Suppressor macrophage (primary cell): ENCODE data around the gene SCD5.

Experiments
- DNase-seq, 4 experiments: peaks; one replicate each; pipeline ENCODE4 v3.0.0-alpha.2; 2020 to 2022

Gene SCD5

DNA sequence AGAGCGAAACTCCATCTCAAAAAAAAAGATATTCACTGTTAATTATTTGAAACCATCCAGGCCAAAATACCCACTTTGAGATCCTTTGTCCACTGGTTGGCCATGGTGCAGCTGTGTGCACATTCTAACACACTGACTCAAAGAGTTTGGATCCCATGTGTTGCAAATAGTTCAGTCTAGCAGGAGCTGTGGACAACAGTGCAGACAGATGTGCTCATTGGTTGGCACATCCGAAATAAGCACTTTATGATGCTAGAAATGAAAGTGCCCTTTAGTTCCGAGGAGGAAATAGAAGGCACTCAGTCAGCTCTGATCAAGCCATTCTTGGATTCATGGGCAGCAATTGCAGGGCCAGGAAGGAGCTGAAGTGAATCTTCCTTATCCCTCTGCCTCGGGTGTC lies 173.8 kb downstream of the SCD5 start:
- DNase-seq = no peak

DNA sequence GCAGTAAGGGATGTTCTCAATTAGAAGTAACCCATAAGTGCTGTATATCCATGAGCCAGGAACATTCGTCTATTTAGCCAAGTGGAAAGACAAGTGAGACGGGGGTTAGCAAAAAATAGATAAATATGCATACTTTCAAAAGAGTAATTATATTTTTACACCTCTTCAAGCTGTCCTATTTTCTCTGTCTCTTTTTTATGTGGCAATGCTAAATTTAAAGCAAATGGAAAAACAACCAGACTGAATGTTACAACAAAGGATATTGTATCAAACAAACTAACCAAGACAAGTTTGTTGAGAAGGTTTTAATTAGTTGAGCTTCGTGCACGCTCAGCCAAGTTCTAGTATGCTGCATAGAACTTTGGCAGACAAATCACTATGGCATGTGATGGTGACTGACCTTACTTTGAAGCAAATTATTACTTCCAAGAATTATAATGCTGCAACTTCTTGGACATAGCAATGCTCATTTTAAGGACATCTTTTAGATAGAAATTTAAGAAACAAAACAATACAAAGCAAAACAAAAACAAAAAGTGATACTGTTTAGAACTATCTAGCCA lies 175.4 kb downstream of the SCD5 start:
- no peak for DNase-seq

DNA sequence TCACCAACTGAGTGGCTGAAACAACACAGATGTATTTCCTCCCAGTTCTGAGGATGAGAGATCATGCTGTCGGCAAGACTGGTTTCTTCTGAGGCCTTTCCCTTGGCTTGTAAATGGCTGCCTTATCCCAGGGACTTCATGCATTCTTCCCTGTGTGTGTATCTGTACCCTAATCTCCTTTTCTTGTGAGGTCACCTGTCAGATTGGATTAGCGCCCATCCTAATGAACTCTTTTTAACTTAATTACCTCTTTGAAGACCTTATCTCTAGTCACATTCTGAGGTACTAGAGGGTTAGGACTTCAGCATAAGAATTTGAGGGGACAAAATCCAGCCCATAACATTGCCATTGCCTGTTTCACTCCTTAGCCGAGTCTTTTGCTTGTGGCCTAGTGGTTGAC lies 177.3 kb downstream of the SCD5 start:
- no peak for DNase-seq

DNA sequence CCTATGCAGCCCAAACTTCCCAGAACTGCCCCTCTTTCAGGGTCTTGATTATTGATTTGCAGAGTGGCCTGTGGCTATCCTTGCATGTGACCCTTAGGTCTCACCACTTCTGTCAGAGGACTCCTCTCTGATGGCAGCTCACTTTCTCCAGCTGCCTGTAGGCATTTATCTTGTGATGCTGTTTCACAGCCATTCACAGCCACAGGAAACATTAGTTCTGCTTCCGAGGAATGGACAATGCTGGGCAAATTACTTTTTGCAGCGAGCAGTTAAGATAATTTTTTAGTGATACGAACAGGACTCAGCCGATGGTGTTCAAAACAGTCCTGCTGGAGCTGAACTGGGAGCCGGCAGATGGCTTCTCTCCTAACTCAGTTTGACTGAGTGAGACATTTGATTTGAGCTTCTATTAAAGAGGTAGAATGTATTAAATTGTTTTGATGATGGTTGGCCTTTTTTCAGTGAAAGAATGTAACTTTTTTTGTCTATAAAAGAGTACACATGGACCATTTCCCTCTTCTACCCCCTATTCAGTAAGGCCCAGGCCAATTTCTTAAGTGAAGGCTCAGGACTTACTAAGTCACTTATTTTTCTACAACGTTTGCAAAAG lies 178.4 kb downstream of the SCD5 start:
- DNase-seq = no peak

DNA sequence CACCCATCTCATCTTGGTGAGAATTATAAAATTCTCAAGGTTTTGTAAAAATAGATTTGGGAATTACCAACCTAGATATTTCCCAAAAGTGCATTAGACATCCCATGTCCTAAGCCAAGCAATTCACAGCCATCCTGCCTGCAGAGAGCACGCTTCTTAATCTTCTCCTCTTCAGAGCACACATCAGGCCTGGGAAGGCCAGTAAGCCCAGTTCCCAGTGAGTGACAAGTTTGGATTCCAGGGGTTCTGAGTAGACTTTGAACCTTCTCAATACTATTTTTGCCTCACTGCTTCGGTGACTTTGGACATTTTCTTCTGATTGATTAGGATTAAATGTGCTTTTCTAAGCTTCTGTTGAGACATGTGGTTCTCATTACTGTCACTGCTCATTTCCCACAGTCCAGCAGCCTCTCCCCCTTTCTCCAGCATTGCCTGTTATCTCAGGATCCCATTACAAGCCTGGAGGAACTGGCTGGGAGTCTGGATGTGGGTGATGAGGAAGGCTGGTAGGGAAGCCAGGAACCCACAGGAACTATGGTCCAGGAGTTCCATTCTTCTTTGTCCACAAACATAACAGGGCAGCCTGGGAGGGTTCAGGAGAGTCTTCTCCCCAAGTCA lies 180.4 kb downstream of the SCD5 start:
- DNase-seq = no peak

DNA sequence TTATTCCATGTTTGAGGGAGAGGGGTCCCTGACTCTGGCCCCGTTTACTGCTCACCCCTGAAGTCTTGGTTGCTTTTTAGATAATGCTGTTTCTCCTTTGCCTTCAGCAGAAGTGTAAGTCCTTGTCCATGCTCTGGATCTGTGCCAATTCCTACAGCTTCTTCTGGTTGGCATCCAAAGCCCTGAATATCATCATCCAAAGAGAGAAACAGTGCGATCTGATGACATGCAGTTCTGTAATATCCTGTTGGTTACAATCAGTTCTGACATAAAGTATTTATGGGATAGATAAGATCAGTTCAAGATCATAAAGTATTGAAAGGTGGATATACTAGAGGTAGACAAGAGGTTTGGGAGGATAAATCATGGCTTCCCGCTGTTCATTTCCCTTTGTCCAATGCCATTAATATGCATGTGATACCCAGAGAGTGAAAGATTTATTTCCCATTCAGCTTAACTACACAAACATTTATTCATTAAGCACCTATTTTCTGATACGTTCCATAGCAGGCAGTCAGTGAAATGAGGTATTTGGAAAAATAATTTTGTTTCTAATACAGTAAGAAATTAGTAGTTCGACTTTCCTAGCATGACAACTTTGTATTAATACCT lies 183.7 kb downstream of the SCD5 start:
- DNase-seq = no peak

DNA sequence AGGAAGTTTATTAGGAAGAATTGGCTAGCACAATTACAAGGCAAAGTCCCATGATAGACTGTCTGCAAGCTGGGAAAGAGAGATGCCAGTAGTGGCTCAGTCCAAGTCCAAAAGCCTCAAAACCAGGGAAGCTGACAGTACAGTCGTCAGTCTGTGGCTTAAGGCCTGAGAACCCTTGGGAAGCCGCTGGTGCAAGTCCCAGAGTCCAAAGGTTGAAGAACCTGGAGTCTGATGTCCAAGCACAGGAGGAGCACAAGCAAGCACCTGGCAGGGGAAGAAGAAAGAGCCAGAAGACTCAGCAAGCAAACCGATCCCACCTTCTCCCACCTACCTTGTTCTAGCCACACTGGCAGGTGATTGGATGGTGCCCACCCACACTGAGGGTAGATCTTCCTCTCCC lies 185.5 kb downstream of the SCD5 start:
- no peak for DNase-seq

DNA sequence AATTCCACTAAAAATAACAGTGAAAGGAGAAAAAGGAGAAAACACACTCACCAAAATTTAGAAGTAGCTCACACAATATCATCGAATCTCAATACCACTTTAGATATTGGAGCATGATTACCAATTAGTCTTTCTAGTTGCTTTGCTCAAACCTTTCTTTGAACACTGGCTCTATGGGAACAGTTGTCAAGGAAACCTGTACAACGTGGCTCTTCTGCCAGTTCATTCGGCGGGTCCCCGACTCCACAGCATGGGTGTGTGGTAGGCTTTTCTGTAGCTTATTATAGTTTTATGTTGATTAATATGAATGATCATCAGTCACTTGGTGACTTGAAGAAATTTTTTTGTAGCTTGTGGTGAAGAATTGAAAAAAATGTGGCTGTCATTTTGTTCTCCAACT lies 186.6 kb downstream of the SCD5 start:
- no peak for DNase-seq

DNA sequence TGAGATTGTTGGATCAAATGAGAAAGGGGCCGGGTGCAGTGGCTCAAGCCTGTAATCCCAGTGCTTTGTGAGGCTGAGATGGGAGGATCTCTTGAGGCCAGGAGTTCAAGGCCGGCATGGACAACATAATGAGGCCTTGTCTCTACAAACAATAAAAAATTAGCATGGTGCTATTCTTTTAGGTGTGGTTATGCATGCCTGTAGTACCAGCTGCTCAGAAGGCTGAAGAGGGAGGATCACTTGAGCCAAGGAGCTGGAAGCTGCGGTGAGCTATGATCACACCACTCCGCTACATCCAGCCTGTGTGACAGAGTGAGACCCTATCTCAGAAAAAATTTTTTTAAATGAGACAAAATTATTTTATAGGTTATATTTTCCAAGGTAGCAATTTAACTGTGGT lies 187.1 kb downstream of the SCD5 start:
- DNase-seq = no peak

DNA sequence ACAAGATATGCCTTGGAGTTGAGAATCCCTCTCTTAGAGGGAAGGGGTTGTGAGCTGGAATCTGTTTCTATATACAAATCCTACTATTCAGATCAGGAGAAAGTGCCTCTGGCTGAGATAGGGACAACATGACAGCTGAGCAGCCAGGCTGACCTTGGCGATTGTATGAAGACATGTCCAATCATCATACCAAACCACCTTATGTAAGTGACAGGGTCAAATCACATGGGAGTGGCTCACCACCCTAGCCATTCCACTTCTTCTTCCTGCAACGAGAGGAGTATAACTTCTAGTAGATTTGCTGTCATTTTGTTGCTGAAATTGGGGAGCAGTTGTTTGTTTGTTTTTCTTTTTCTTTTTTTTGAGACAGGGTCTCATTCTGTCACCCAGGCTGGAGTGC lies 188.6 kb downstream of the SCD5 start:
- peak; percentile 23 to 57 (median 43) for DNase-seq

DNA sequence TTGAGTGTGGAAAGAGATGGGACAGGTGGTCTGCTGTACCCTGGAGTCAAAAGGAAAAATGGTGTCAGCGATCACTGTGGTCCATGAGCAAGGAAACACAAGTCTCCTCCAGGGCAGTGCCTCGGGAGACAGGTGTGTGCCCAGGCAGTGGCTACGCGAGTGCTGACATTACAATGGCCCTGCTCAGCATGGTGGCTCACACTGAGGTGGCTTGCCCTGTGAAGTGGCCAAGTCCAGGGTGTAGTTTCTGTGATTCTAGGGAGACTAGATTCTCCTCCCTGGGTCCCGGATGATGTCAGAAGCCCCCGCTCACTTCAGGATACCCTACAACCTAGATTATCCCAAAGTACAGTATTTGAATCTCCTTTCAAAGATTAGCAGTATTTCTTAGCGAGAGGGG lies 192.0 kb downstream of the SCD5 start:
- no peak for DNase-seq

DNA sequence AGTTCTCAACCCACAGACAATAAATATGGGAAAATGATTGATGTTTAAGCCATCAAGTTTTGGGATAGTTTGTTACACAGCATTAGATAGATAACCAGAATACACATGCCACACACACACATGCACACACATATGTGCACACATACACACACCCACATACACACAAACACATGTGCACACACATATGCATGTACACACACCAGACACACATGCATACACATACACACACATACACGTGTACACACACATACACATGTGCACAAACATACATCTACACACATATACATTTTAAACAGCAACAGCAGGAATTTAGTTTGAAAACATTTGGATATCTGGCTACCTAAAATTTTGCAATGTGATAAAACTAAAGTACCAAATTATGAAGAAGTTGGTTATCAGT lies 194.1 kb downstream of the SCD5 start:
- no peak for DNase-seq

DNA sequence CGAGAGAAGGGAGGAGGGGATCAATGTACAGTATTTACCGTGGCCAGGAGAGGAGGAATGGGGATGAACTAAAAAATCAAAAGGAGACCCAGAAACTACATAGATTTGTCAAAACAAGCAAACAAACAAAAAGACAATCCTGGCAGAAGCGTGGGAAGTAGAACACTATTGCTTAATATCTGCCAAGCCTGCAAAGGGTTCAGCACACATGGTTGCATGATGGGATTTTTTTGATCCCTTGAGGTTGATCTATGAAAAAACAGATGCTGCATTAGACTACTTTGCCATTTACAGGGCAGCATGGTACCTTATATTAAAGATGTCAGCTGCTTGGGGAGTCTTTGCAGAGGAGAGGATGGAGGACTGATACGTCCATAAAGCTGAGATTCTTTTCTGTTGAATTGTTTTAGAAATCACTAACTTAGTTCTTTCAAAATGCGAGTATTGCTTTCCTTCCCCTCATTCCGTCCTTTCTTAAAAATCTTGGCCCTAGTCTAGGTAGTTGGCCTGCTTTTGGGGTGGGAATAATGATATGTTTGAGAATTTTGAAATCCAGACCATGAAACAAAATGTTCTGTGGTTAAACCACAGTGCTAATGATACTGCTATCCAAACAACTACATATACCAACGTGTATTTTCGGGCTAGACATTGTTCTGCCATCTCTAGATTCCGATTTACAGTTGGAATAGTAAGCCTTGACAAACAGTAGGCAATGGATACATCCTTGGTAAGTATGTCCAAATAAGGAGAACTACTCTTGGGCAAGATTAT lies 197.2 kb downstream of the SCD5 start:
- DNase-seq = peak; percentile 7 to 32 (median 22)

DNA sequence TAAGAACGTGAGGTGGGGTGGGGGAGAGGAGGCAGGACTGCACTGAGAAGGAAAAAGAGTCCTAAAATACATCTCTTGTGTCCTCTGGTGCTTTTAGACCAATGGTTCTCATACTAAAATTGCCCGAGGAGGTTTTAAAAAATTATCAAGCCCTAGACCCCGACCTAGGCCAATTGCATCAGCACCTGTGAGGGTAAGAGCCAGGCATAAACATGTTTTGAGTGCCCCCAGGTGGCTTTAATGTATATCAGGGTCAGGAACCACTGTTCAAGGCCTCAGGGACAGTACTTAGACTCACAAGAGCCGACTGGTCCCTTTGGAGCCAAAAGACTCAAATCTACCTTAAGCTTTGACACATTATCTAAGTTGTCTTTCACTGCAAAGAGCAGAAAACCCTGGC lies 199.3 kb downstream of the SCD5 start:
- no peak for DNase-seq

DNA sequence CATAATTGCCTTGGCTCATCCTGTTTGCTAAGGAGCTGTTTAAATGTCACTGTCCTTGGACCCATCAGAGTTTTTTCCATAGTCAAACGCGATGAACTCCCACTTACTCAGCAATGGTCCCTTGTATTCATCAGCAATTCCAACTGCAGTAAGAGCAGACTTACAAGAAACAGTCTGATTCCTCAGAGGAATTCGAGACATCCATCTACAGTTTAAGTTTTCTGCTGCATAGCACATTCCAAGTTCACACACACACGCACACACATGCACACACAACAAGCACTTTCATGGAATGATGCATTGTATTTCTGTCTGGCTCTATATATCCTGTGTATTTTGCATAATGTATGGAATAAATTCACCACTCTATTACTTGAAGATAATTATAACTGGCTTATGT lies 204.1 kb downstream of the SCD5 start:
- DNase-seq = no peak

DNA sequence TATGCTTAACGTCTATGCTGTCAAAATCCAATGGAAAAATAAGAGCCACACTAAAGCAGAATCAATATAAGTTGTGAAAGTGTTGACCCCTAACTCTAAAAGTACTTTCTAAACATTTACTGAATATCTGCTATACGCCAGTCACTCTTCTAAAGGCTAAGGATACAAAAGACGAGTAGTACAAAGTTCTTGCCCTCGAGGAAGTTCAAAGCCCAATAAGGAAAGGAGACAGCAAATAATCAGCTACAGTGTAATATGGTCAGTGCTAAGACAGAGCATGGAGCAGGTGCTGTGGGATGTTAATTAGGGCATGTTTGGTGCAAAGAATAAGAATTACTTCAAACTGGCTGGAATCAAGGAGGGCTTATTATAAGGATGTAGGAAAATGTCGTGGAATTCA lies 205.2 kb downstream of the SCD5 start:
- no peak for DNase-seq

DNA sequence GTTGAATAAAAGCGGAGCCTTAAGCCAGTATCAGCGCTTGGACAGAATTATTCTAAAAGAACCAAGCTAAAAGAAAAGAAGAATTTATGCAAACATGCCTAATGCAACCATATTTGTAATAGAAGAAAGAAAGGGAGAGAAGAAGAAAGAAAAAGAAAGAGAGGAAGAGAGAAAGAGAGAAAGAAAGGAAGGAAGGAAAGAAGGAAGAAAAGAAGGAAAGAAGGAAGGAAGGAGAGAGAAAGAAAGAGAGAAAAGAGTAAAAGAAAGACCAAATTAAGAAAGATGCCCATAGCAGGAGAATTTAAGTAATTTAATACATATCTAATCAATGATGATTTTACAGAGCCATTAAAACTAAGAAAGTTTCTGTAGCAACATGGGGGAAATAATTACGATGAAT lies 206.0 kb downstream of the SCD5 start:
- DNase-seq = no peak

DNA sequence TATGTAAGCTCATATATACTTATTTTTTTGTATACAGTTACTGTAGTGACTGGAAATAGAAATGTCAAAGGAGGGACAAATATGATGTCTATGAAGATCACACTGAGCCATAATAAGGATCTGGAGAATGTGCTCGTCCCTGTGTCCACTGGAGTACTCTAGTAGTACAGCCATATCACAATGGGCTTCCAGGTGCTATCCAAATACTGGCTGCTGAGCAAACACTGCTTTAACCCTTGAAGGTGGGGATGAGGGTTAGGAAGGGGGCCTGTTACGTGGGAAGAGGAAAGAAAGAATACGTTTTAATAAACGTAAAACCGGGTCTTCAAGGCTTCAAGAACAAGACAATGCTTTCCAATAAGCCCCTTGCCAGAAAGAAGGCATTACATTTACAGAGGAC lies 207.0 kb downstream of the SCD5 start:
- DNase-seq = no peak

DNA sequence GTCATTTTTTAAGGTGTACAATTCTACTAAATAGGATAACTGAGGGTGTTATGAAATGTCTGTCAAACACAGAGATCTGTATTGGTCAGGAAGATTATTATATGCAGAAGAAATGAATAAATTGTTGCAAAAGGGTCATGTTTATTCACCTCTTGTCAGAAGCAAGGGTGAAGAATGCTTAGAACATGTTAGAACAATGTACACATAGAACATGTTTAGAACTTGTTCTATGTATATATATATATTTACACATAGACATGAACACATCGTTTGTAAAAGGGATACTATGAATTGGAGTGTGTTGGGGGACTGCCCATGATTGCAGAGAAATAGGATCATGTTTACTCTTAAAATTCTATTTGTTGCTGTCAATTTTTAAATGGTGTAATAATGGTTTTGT lies 208.8 kb downstream of the SCD5 start:
- DNase-seq = no peak

DNA sequence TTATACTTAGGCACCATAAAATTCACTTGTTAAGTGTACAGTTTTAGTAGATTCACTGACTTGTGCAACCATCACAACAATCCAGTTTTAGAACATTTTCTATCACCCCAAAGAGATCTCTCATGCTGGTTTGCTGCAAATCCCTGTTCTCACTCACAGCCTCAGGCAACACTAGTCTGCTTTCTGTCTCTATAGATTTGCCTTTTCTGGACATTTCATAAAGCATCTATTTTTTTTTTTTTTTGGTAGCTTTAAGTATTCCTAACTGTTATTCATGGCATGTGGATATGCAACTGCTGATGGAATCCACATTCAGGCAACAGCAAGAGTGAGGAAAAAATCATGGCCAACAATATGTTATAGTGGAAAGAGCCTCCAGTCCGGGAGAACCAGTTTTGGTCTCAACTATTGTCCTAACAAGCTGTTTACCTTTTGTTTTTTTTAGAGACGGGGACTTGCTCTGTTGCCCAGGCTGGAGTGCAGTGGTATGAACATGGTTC lies 209.8 kb downstream of the SCD5 start:
- no peak for DNase-seq

DNA sequence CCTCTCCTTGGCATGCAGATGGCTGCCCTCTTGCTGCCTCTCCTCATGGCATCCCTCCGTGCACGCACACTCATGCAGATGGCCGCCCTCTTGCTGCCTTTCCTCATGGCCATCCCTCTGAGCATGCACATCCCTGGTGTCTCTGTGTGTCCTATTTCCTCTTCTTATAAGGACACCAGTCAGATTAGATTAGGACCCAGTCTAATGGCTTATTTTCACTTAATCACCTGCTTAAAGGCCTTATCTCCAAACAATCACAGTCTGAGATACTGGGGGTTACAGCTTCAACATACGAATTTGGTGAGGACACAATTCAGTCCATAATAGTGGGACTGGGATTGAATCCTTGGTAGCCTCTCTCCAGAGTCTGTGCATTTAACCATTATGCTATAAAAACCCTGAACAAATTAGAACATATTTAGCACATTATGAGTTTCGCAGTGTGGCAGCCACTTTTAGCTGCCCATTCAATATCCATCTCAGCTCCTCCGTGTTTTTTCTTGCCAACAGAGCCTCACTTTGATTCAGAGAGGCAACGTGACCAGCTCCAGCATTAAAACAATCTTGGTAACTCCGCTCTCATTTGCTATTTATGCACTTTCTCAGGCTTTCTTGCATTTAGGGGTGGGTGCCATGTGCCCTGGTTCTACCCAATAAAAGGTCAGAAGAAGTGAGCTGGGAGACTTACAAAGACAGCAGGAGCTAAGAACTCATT lies 210.6 kb downstream of the SCD5 start:
- no peak for DNase-seq

DNA sequence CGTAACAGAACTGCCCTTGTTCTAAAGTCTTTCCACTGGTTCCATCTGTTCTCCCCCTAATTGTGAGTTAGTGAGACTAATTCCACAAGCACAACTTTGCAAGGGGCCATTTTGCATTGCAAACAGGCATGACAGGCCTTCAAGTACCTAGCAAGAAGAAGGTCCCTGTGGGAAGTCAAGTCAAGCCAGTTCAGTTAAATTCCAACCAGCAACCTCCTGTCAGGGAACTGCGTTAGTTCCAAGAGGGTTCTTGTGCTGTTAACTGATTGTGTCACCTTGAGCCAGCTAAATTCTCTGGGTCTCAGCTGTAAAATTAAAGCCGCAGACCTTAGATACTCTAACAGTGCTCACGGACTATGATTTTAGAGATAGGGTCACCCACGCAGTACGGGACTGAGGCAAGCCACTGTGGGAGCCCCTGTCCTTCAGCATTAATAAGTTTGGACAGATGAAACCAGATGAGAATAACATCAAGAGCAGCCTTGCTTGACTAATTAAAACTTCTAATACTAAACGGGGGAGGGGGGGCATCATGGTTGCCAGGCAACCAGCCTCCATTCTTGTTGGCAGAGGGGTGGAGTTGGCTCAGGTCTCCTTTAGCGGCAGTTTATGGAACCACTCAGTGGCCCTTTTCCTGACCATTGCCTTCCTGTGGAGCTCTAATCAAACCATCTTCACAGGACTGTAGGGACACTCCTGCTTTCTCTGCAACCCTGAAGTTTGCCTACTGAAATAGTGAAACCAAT lies 212.7 kb downstream of the SCD5 start:
- DNase-seq = no peak
